Measurements from ENCODE around the gene CREB1. TPM values are rescaled to one million over a fixed set of nuclear protein-coding genes. Genes with fewer than 3 reads are reported as not detected.

Gene CREB1
- total and polyA plus RNA-seq, 2 donors (not counting 3 experiments of a cell fraction or from before 2014, with no cell fraction given): 31.0 to 71.1 TPM

DNA sequence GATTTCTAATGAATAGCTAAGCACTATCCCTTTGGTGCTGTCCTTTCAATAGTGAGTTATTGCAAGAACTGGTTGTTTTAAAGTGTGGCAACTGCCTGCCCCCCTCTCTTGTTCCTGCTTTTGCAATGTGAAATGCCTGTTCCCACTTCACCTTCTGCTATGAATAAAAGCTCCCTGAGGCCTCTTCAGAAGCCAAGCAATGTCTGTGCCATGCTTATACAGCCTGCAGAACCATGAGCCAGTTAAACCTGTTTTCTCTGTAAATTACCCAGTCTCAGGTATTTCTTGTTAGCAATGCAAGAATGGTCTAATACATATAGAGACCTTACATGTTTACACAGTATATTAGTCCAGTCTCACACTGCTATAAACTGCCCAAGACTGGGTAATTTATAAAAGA is 110.4 kb downstream of the CREB1 start:
- no peak overlapping the region for H2AFZ ChIP-seq (ENCODE audit: low read depth, low read length)
- ChIA-PET CTCF (interaction anchor here (1.7 kb wide), 1 partner anchor 400 kb away, joined by 5 read pairs; no protein-coding TSS in a partner anchor), POLR2A (no interaction called here)
- TF ChIP-seq EZH2 (IDR thresholded peaks at IDR 0.05; ENCODE audit: borderline replicate concordance, low read depth, low read length, severe bottlenecking) (no peak), FOS (IDR thresholded peaks at IDR 0.05; ENCODE audit: borderline replicate concordance, insufficient read depth, low read length) (no peak), POLR2AphosphoS5 (IDR thresholded peaks at IDR 0.05; ENCODE audit: insufficient read depth, low read depth, low read length) (no peak), MYC (IDR thresholded peaks at IDR 0.05; ENCODE audit: low read depth, low read length) (no peak), POLR2A (IDR thresholded peaks at IDR 0.05; ENCODE audit: low read depth, low read length) (no peak)
- TF ChIP-seq, protein P1, sequence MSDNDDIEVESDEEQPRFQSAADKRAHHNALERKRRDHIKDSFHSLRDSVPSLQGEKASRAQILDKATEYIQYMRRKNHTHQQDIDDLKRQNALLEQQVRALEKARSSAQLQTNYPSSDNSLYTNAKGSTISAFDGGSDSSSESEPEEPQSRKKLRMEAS (IDR thresholded peaks at IDR 0.05; ENCODE audit: insufficient read depth, insufficient read length): no peak
- no peak overlapping the region for H3K4me3 ChIP-seq (replicated peaks in 1 of 3; ENCODE audit: insufficient read depth in 1 of 3, low read depth in 1 of 3, low read length in 3 of 3)
- H3K27ac ChIP-seq (ENCODE audit: insufficient read depth, low read depth, low read length): no peak overlapping the region
- intact Hi-C loops (cut with micrococcal nuclease) (no loop called here), dilution Hi-C loops (cut with MboI; ENCODE audit: extremely low pct_ligation_motif_present, low sequenced_read_pairs) (no loop called here)
- BruUV-seq (replicated peaks): no TSS peak
- FAIRE-seq: no peak
- no peaks in the 10 kb centered on the region for H4K20me1 ChIP-seq (replicated peaks; ENCODE audit: control insufficient read depth, extremely low read depth, insufficient read depth, low read length)
- H3K36me3 ChIP-seq (ENCODE audit: control insufficient read depth in 2 of 2, extremely low read depth in 1 of 2, insufficient read depth in 2 of 2, low read length in 2 of 2): no peaks in the 10 kb centered on the region
- H3K4me1 ChIP-seq (ENCODE audit: control insufficient read depth, extremely low read depth, insufficient read depth, low read length): no peaks in the 10 kb centered on the region
- no peak for DNase-seq (ENCODE audit: low read depth, low spot score)
- H3K9ac ChIP-seq (replicated peaks; ENCODE audit: extremely low read depth, insufficient read depth, low read length): no peak overlapping the region
- H3K79me2 ChIP-seq (ENCODE audit: control insufficient read depth, insufficient read depth, low read length): no peaks in the 10 kb centered on the region
- no peaks in the 10 kb centered on the region for H3K9me1 ChIP-seq (replicated peaks; ENCODE audit: control insufficient read depth, extremely low read depth, insufficient read depth, low read length)
- no peak overlapping the region for H3K4me2 ChIP-seq (ENCODE audit: insufficient read depth, low read length)
- H3K9me3 ChIP-seq (replicated peaks; ENCODE audit: control insufficient read depth, insufficient read depth, low read length): no peaks in the 10 kb centered on the region
- H3K27me3 ChIP-seq (ENCODE audit: control insufficient read depth in 2 of 2, insufficient read depth in 2 of 2, low read length in 2 of 2): no peaks in the 10 kb centered on the region

DNA sequence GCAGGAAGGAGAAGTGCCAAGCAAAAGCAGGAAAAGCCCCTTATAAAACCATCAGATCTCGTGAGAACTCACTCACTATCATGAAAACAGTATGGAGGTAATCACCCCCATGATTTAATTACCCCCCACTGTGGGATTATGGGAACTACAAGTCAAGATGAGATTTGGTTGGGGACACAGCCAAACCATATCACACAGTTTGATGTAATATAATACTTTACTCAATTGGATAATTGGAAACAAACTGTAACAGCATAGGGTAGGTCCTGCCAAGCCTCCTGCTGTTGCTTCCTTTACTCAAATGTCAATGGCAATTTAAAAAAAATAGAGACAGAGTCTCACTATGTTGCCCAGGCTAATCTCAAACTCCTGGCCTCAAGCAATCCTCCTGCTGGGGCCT is 110.9 kb downstream of the CREB1 start:
- Histone ChIP-seq H3K9me1 (replicated peaks; ENCODE audit: control insufficient read depth, extremely low read depth, insufficient read depth, low read length) (no peaks in the 10 kb centered on the region), H3K79me2 (ENCODE audit: control insufficient read depth, insufficient read depth, low read length) (no peaks in the 10 kb centered on the region), H3K36me3 (ENCODE audit: control insufficient read depth in 2 of 2, extremely low read depth in 1 of 2, insufficient read depth in 2 of 2, low read length in 2 of 2) (no peaks in the 10 kb centered on the region), H4K20me1 (replicated peaks; ENCODE audit: control insufficient read depth, extremely low read depth, insufficient read depth, low read length) (no peaks in the 10 kb centered on the region), H3K27ac (ENCODE audit: insufficient read depth, low read depth, low read length) (no peak overlapping the region), H3K9ac (replicated peaks; ENCODE audit: extremely low read depth, insufficient read depth, low read length) (no peak overlapping the region), H3K27me3 (ENCODE audit: control insufficient read depth in 2 of 2, insufficient read depth in 2 of 2, low read length in 2 of 2) (no peaks in the 10 kb centered on the region), H3K9me3 (replicated peaks; ENCODE audit: control insufficient read depth, insufficient read depth, low read length) (no peaks in the 10 kb centered on the region), H2AFZ (ENCODE audit: low read depth, low read length) (no peak overlapping the region), H3K4me3 (replicated peaks in 1 of 3; ENCODE audit: insufficient read depth in 1 of 3, low read depth in 1 of 3, low read length in 3 of 3) (no peak overlapping the region), H3K4me2 (ENCODE audit: insufficient read depth, low read length) (no peak overlapping the region), H3K4me1 (ENCODE audit: control insufficient read depth, extremely low read depth, insufficient read depth, low read length) (no peaks in the 10 kb centered on the region)
- DNase-seq (ENCODE audit: low read depth, low spot score) (no peak), FAIRE-seq (no peak)
- TF ChIP-seq FOS (IDR thresholded peaks at IDR 0.05; ENCODE audit: borderline replicate concordance, insufficient read depth, low read length) (no peak), POLR2A (IDR thresholded peaks at IDR 0.05; ENCODE audit: low read depth, low read length) (no peak), MYC (IDR thresholded peaks at IDR 0.05; ENCODE audit: low read depth, low read length) (no peak), JUN (IDR thresholded peaks at IDR 0.05; ENCODE audit: borderline replicate concordance, insufficient read depth, insufficient read length, low read depth) (no peak), EZH2 (IDR thresholded peaks at IDR 0.05; ENCODE audit: borderline replicate concordance, low read depth, low read length, severe bottlenecking) (no peak), GATA2 (IDR thresholded peaks at IDR 0.05; ENCODE audit: insufficient read depth, insufficient read length, low read depth, low read length) (no peak)
- TF ChIP-seq, protein P1 (IDR thresholded peaks at IDR 0.05; ENCODE audit: insufficient read depth, insufficient read length): no peak
- dilution Hi-C loops (cut with MboI; ENCODE audit: extremely low pct_ligation_motif_present, low sequenced_read_pairs) (no loop called here), intact Hi-C loops (cut with micrococcal nuclease) (no loop called here)
- no TSS peak for BruUV-seq (replicated peaks)
- ChIA-PET CTCF (interaction anchor here (1.7 kb wide), 1 partner anchor 400 kb away, joined by 5 read pairs; no protein-coding TSS in a partner anchor), POLR2A (no interaction called here)
